NK-92 (cell line): ENCODE results near the gene PTPRQ.

Source experiments
- DNase-seq: peaks from one replicate; lab custom pipeline; 2025; ENCODE audit not compliant: unreplicated experiment; lab: John Stamatoyannopoulos, UW

Gene PTPRQ

GRCh38 chr12:80701388-80701787 is 257.4 kb downstream of the PTPRQ start:
- DNase-seq, result no peak

- DNase-seq, result no peak
These were observed 259.1 kb downstream of the PTPRQ start for GRCh38 chr12:80702889-80703805.

GRCh38 chr12:80704420-80704819 is 260.4 kb downstream of the PTPRQ start:
- no peak for DNase-seq

GRCh38 chr12:80707126-80707829 is 263.2 kb downstream of the PTPRQ start, which contains the start of gene MYF6:
MYF6 (plus strand) TSS chr12:80707634; CDS start chr12:80707720, 86 bp downstream.
- no peak for DNase-seq

GRCh38 chr12:80707830-80708258 is 263.8 kb downstream of the PTPRQ start:
- no peak for DNase-seq

- no peak for DNase-seq
These were observed 264.4 kb downstream of the PTPRQ start for GRCh38 chr12:80708259-80708974.

- DNase-seq, result no peak
These were observed 264.9 kb downstream of the PTPRQ start for GRCh38 chr12:80708975-80709328.

GRCh38 chr12:80709811-80710726 is 266.0 kb downstream of the PTPRQ start:
- no peak for DNase-seq

GRCh38 chr12:80710727-80711449 is 266.9 kb downstream of the PTPRQ start:
- DNase-seq, result no peak

GRCh38 chr12:80711866-80712265 is 267.8 kb downstream of the PTPRQ start:
- no peak for DNase-seq

- no peak for DNase-seq
These were observed 268.8 kb downstream of the PTPRQ start for GRCh38 chr12:80712866-80713265.

- DNase-seq, result no peak
These were observed 269.4 kb downstream of the PTPRQ start for GRCh38 chr12:80713419-80713818.

- no peak for DNase-seq
These were observed 270.0 kb downstream of the PTPRQ start for GRCh38 chr12:80714055-80714454.

GRCh38 chr12:80714846-80715245 is 270.8 kb downstream of the PTPRQ start:
- no peak for DNase-seq

GRCh38 chr12:80715713-80716249 is 271.7 kb downstream of the PTPRQ start:
- no peak for DNase-seq

GRCh38 chr12:80716696-80717469 is 272.8 kb downstream of the PTPRQ start, which contains the start of gene MYF5:
MYF5 (plus strand) TSS chr12:80716912; CDS start chr12:80717064, 152 bp downstream.
- no peak for DNase-seq

GRCh38 chr12:80717856-80718255 is 273.8 kb downstream of the PTPRQ start:
- no peak for DNase-seq

- no peak for DNase-seq
These were observed 276.5 kb downstream of the PTPRQ start for GRCh38 chr12:80720516-80720915.

- DNase-seq, result no peak
These were observed 277.3 kb downstream of the PTPRQ start for GRCh38 chr12:80721326-80721725.
